ENCODE results near the gene HTRA3. TPM values are rescaled to one million over a fixed set of nuclear protein-coding genes. Genes with fewer than 3 reads are reported as not detected.
A peak's percentile ranks its signal among the peaks of the same experiment; 100 is the strongest.

The HTRA3 gene
- total RNA-seq, 5 donors from 2014 or later (not counting 1 experiment from before 2014, with no cell fraction given), result 0.13 to 0.26 TPM; not detected in 3

- H3K36me3 ChIP-seq (ENCODE audit: control insufficient read depth in 2 of 2, extremely low read depth in 1 of 2, insufficient read depth in 1 of 2, low read length in 1 of 2), result no peaks in the 10 kb centered on the region
- Mint-ChIP-seq H3K9me3 (peaks cover 12 to 21% (median 15%) of the 10 kb centered on the region in 3 donors), H3K36me3 (no peaks in the 10 kb centered on the region), H3K27me3 (peaks cover 5 to 13% of the 10 kb centered on the region in 2 donors), H3K4me3 (no peak overlapping the region), H3K4me1 (no peaks in the 10 kb centered on the region), H3K27ac (no peak overlapping the region)
- H3K9me3 ChIP-seq, result no peaks in the 10 kb centered on the region
- peaks cover 0 to 45% of the 10 kb centered on the region in 2 experiments for H3K27me3 ChIP-seq (replicated peaks in 1 of 2; ENCODE audit: control insufficient read depth in 2 of 2, extremely low read depth in 1 of 2, insufficient read depth in 2 of 2, low read length in 1 of 2)
- H3K27ac ChIP-seq (ENCODE audit: low read length), result no peak overlapping the region
- ATAC-seq (replicated peaks in 1 of 4) (no peak), DNase-seq (no peak)
- ChIA-PET CTCF (no interaction called here), POLR2A (no interaction called here)
- no peak overlapping the region for H3K4me3 ChIP-seq (ENCODE audit: control insufficient read depth in 1 of 2, extremely low read depth in 1 of 2, low read length in 1 of 2)
- H3K4me1 ChIP-seq (ENCODE audit: control insufficient read depth in 1 of 2, extremely low read depth in 1 of 2, insufficient read depth in 2 of 2, low read length in 2 of 2), result no peaks in the 10 kb centered on the region
Measured at GRCh38 chr4:8312976-8313375, 43.4 kb downstream of the HTRA3 start.

DNA sequence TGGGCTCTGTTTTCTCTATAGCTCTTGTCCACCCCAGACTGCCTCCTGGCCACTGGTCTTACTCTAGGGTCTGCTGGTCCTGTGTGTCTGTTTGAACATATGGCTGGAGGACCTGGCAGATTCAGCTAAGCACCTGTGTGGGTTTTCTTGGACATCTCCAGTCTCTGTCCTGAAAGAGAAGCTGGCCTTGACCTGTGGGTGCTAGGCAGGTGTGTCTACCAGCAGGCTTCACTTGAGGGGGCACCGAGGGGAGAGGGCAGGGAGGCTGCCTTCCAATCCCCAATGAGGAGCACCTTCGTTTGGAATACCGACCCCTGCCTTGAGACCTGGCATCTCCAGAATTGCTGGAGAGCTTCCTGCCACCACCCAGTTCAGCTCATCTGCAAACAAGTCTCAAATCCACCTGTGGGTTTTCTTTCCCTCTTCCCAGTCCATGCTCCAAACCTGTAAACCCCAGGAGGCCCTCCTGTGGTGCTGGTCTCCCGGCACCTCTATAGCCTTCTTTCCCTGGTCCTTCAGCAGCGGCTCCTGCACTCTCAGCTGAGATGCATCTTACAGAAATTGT, 45.2 kb downstream of the HTRA3 start:
- no peak overlapping the region for H3K4me3 Mint-ChIP-seq
- H3K9me3 Mint-ChIP-seq, result peaks cover 12 to 21% (median 15%) of the 10 kb centered on the region in 3 donors
- Histone ChIP-seq H3K4me3 (ENCODE audit: control insufficient read depth in 1 of 2, extremely low read depth in 1 of 2, low read length in 1 of 2) (no peak overlapping the region), H3K27ac (ENCODE audit: low read length) (no peak overlapping the region), H3K36me3 (ENCODE audit: control insufficient read depth in 2 of 2, extremely low read depth in 1 of 2, insufficient read depth in 1 of 2, low read length in 1 of 2) (no peaks in the 10 kb centered on the region), H3K4me1 (ENCODE audit: control insufficient read depth in 1 of 2, extremely low read depth in 1 of 2, insufficient read depth in 2 of 2, low read length in 2 of 2) (no peaks in the 10 kb centered on the region), H3K27me3 (replicated peaks in 1 of 2; ENCODE audit: control insufficient read depth in 2 of 2, extremely low read depth in 1 of 2, insufficient read depth in 2 of 2, low read length in 1 of 2) (peaks cover 0 to 28% of the 10 kb centered on the region in 2 experiments), H3K9me3 (no peaks in the 10 kb centered on the region)
- no peak for ATAC-seq (replicated peaks in 1 of 4)
- POLR2A ChIA-PET, result no interaction called here
- no peaks in the 10 kb centered on the region for H3K36me3 Mint-ChIP-seq
- H3K4me1 Mint-ChIP-seq, result no peaks in the 10 kb centered on the region
- WGBS (ENCODE audit: insufficient coverage), result 91% methylated on average over 4 of the region's 5 CpGs
- CTCF ChIA-PET, result no interaction called here
- peaks cover 3 to 7% of the 10 kb centered on the region in 2 donors for H3K27me3 Mint-ChIP-seq
- H3K27ac Mint-ChIP-seq, result no peak overlapping the region
- peak in 2 of 35 experiments; percentile 3 to 23 for DNase-seq

DNA sequence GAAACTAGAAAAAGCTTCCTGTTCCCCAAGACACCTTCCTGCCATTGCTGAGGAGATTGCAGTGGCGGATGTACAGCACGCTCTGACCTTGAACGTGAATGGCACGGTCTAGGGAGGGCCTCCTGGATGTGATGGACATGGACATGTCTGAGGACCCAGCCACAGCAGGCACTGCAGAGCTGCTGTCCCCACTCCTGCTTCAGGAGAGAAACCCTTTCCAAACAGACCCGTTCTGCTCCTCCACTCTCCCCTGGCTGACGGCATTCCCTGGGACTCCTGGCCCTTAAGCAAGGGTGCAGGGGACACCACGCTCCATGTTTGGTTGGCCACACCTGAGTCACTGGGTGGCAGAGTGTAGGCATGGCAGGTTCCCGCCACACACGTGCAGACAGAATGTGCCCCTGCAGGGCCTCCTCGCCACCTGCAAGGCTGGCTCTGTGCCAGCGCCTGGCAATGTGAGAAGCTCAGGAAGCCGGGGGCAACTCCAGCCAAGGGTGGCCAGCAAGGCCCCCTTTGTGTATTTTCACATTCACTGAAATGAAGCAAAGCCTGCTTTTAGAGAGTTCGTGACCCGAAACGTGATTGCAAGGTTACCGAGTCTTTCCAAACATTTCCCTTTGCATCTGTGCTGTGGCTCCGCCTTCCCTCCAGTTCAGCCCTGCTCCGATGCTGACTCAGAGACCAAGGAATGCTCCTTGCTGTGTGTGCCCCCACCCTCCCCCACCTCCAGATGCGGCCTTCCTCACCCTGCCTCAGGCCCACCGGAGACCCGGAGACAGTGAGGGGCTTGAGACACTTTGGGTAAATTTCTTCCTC, 46.1 kb downstream of the HTRA3 start:
- Mint-ChIP-seq H3K36me3 (no peaks in the 10 kb centered on the region), H3K9me3 (peaks cover 12 to 21% (median 15%) of the 10 kb centered on the region in 3 donors), H3K4me1 (no peaks in the 10 kb centered on the region), H3K4me3 (no peak overlapping the region), H3K27ac (no peak overlapping the region), H3K27me3 (peaks cover 0 to 3% of the 10 kb centered on the region in 2 donors)
- 57% methylated on average over 20 of the region's 21 CpGs for WGBS (ENCODE audit: insufficient coverage)
- ChIA-PET POLR2A (no interaction called here), CTCF (no interaction called here)
- ATAC-seq (replicated peaks in 1 of 4), result no peak
- Histone ChIP-seq H3K27ac (ENCODE audit: low read length) (no peak overlapping the region), H3K36me3 (ENCODE audit: control insufficient read depth in 2 of 2, extremely low read depth in 1 of 2, insufficient read depth in 1 of 2, low read length in 1 of 2) (no peaks in the 10 kb centered on the region), H3K4me1 (ENCODE audit: control insufficient read depth in 1 of 2, extremely low read depth in 1 of 2, insufficient read depth in 2 of 2, low read length in 2 of 2) (no peaks in the 10 kb centered on the region), H3K4me3 (ENCODE audit: control insufficient read depth in 1 of 2, extremely low read depth in 1 of 2, low read length in 1 of 2) (no peak overlapping the region), H3K27me3 (replicated peaks in 1 of 2; ENCODE audit: control insufficient read depth in 2 of 2, extremely low read depth in 1 of 2, insufficient read depth in 2 of 2, low read length in 1 of 2) (peaks cover 0 to 27% of the 10 kb centered on the region in 2 experiments), H3K9me3 (no peaks in the 10 kb centered on the region)
- DNase-seq, result peak in 2 of 35 experiments; percentile 13 to 21

DNA sequence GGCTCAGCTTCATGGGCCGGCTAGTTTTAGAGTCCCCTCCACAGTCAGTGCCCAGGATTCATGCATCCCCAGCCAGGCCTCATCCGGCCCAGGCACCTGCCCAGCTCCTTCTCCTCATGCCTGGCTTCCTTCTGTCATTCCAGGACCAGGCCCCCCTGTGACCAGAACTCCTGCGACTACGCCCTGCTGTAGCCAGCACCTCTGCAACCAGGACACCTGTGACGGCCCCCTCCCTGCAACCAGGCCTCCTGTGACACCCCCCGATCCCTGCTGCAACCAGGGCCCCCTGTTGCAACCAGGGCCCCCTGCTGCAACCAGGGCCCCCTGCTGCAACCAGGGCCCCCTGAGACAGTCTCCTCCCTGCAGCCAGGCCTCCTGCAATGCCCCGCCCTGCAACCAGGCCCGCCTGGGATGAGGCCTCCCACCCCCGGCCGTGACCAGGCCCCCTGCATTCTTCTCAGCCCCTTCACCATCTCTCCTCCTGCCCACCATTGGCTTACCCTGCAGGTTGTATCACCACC, 46.8 kb downstream of the HTRA3 start:
- ATAC-seq (replicated peaks in 1 of 4), result no peak
- no peak overlapping the region for H3K4me3 ChIP-seq (ENCODE audit: control insufficient read depth in 1 of 2, extremely low read depth in 1 of 2, low read length in 1 of 2)
- no peaks in the 10 kb centered on the region for H3K4me1 Mint-ChIP-seq
- POLR2A ChIA-PET, result no interaction called here
- H3K4me1 ChIP-seq (ENCODE audit: control insufficient read depth in 1 of 2, extremely low read depth in 1 of 2, insufficient read depth in 2 of 2, low read length in 2 of 2), result no peaks in the 10 kb centered on the region
- no peak overlapping the region for H3K4me3 Mint-ChIP-seq
- H3K27me3 ChIP-seq (replicated peaks in 1 of 2; ENCODE audit: control insufficient read depth in 2 of 2, extremely low read depth in 1 of 2, insufficient read depth in 2 of 2, low read length in 1 of 2), result peaks cover 0 to 22% of the 10 kb centered on the region in 2 experiments
- H3K27ac ChIP-seq (ENCODE audit: low read length), result no peak overlapping the region
- peak in 2 of 35 experiments; percentile 12 to 22 for DNase-seq
- peaks cover 0 to 3% of the 10 kb centered on the region in 2 donors for H3K27me3 Mint-ChIP-seq
- CTCF ChIA-PET, result no interaction called here
- no peak overlapping the region for H3K27ac Mint-ChIP-seq
- peaks cover 12 to 21% (median 15%) of the 10 kb centered on the region in 3 donors for H3K9me3 Mint-ChIP-seq
- no peaks in the 10 kb centered on the region for H3K36me3 ChIP-seq (ENCODE audit: control insufficient read depth in 2 of 2, extremely low read depth in 1 of 2, insufficient read depth in 1 of 2, low read length in 1 of 2)
- no peaks in the 10 kb centered on the region for H3K9me3 ChIP-seq
- no peaks in the 10 kb centered on the region for H3K36me3 Mint-ChIP-seq
- 79% methylated on average over 8 of the region's 10 CpGs for WGBS (ENCODE audit: insufficient coverage)

DNA sequence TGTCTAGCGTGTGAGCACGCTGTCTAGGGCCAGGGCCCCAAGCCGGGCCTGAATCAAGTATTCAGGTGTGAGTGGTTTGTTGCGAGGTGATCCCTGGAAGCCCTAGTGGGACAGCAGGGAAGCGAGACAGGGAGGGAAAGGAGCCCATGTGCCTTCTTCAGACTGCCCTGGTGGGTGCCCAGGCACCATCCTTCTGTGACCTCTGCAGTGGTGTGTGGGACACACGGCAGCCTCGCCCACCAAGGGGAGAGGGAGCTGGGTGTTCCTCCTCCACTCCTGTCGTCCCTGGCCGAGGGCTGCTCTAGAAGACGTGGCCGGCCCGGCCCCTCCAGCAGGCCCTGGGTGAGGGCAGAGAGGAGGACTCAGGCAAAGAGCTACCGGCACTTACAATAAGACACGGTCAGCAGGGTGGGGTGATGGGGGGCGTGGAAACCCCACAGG, 47.4 kb downstream of the HTRA3 start:
- no peaks in the 10 kb centered on the region for H3K9me3 ChIP-seq
- no peaks in the 10 kb centered on the region for H3K4me1 ChIP-seq (ENCODE audit: control insufficient read depth in 1 of 2, extremely low read depth in 1 of 2, insufficient read depth in 2 of 2, low read length in 2 of 2)
- Mint-ChIP-seq H3K27me3 (peaks cover 0 to 3% of the 10 kb centered on the region in 2 donors), H3K9me3 (peaks cover 12 to 20% (median 15%) of the 10 kb centered on the region in 3 donors), H3K4me1 (no peaks in the 10 kb centered on the region), H3K4me3 (no peak overlapping the region), H3K27ac (no peak overlapping the region), H3K36me3 (no peaks in the 10 kb centered on the region)
- no peak for ATAC-seq (replicated peaks in 1 of 4)
- POLR2A ChIA-PET, result no interaction called here
- H3K36me3 ChIP-seq (ENCODE audit: control insufficient read depth in 2 of 2, extremely low read depth in 1 of 2, insufficient read depth in 1 of 2, low read length in 1 of 2), result no peaks in the 10 kb centered on the region
- no peak overlapping the region for H3K27ac ChIP-seq (ENCODE audit: low read length)
- CTCF ChIA-PET, result no interaction called here
- H3K27me3 ChIP-seq (replicated peaks in 1 of 2; ENCODE audit: control insufficient read depth in 2 of 2, extremely low read depth in 1 of 2, insufficient read depth in 2 of 2, low read length in 1 of 2), result peaks cover 0 to 18% of the 10 kb centered on the region in 2 experiments
- WGBS (ENCODE audit: insufficient coverage), result 80% methylated on average over 10 of the region's 15 CpGs
- H3K4me3 ChIP-seq (ENCODE audit: control insufficient read depth in 1 of 2, extremely low read depth in 1 of 2, low read length in 1 of 2), result no peak overlapping the region
- peak in 2 of 35 experiments; percentile 10 to 20 for DNase-seq

- H3K9me3 Mint-ChIP-seq, result peaks cover 8 to 15% (median 10%) of the 10 kb centered on the region in 3 donors
- Histone ChIP-seq H3K9me3 (no peaks in the 10 kb centered on the region), H3K27me3 (replicated peaks in 1 of 2; ENCODE audit: control insufficient read depth in 2 of 2, extremely low read depth in 1 of 2, insufficient read depth in 2 of 2, low read length in 1 of 2) (peaks cover 0 to 18% of the 10 kb centered on the region in 2 experiments), H3K27ac (ENCODE audit: low read length) (no peak overlapping the region), H3K4me1 (ENCODE audit: control insufficient read depth in 1 of 2, extremely low read depth in 1 of 2, insufficient read depth in 2 of 2, low read length in 2 of 2) (no peaks in the 10 kb centered on the region), H3K4me3 (ENCODE audit: control insufficient read depth in 1 of 2, extremely low read depth in 1 of 2, low read length in 1 of 2) (no peak overlapping the region), H3K36me3 (ENCODE audit: control insufficient read depth in 2 of 2, extremely low read depth in 1 of 2, insufficient read depth in 1 of 2, low read length in 1 of 2) (no peaks in the 10 kb centered on the region)
- H3K36me3 Mint-ChIP-seq, result no peaks in the 10 kb centered on the region
- WGBS (ENCODE audit: insufficient coverage), result 83% methylated on average over 2 of the region's 6 CpGs
- no peak for ATAC-seq (replicated peaks in 1 of 4)
- ChIA-PET POLR2A (no interaction called here), CTCF (no interaction called here)
- H3K27ac Mint-ChIP-seq, result no peak overlapping the region
- H3K27me3 Mint-ChIP-seq, result peaks cover 0 to 3% of the 10 kb centered on the region in 2 donors
- DNase-seq, result peak in 1 of 35 experiments; percentile 13
- no peak overlapping the region for H3K4me3 Mint-ChIP-seq
- H3K4me1 Mint-ChIP-seq, result no peaks in the 10 kb centered on the region
Measured at GRCh38 chr4:8317474-8317873, 47.9 kb downstream of the HTRA3 start.

All from T-cell (primary cell).